Osteoblast (primary cell): ENCODE data around the gene SH3GL2. TPM values are rescaled to one million over a fixed set of nuclear protein-coding genes. Genes with fewer than 3 reads are reported as not detected.
A peak's percentile ranks its signal among the peaks of the same experiment; 100 is the strongest.

Experiments used
- DNase-seq: peaks from one replicate; pipeline ENCODE4 v3.0.0; 2011; ENCODE audit warnings: low spot score, mixed read lengths; ENCODE audit not compliant: insufficient read length; ENCODE audit errors: missing footprints
- H2AFZ ChIP-seq: 2 replicates; pipeline ENCODE4 v1.6.0; 2011; ENCODE audit warnings: mild to moderate bottlenecking, low read length
- H3K27ac ChIP-seq: 2 replicates; pipeline ENCODE4 v1.5.1; 2011; ENCODE audit warnings: mild to moderate bottlenecking, low read depth, low read length, moderate library complexity
- H3K27me3 ChIP-seq: 2 replicates; pipeline ENCODE4 v1.6.0; 2012; ENCODE audit warnings: mild to moderate bottlenecking, control low read depth, inconsistent platforms, low read length, moderate library complexity; ENCODE audit not compliant: insufficient read depth
- H3K36me3 ChIP-seq: 2 replicates; pipeline ENCODE4 v1.5.1; 2011; ENCODE audit warnings: mild to moderate bottlenecking, low read length, control low read depth, moderate library complexity; ENCODE audit not compliant: insufficient read depth
- H3K4me1 ChIP-seq: 2 replicates; pipeline ENCODE4 v1.5.1; 2011; ENCODE audit warnings: mild to moderate bottlenecking, low read length, control low read depth, moderate library complexity; ENCODE audit not compliant: insufficient read depth
- H3K4me2 ChIP-seq: 2 replicates; pipeline ENCODE4 v1.6.0; 2011; ENCODE audit warnings: mild to moderate bottlenecking, low read length; ENCODE audit not compliant: insufficient read depth
- H3K4me3 ChIP-seq: fragments of 200-600 bp; sonication (generic); 3 replicates; pipeline ENCODE4 v1.5.1; 2012; ENCODE audit warnings: mild to moderate bottlenecking, low read length, inconsistent platforms; ENCODE audit not compliant: insufficient read depth
- H3K79me2 ChIP-seq: 2 replicates; pipeline ENCODE4 v1.6.0; 2012; ENCODE audit warnings: mild to moderate bottlenecking, low read length, control low read depth, inconsistent platforms; ENCODE audit not compliant: insufficient read depth
- H3K9me3 ChIP-seq: 2 replicates; pipeline ENCODE4 v1.5.1; 2011; ENCODE audit warnings: low read depth, low read length, control low read depth
- H4K20me1 ChIP-seq: 2 replicates; pipeline ENCODE4 v1.6.0; 2012; ENCODE audit warnings: mild to moderate bottlenecking, low read length, control low read depth; ENCODE audit not compliant: insufficient read depth
- total RNA-seq: library from RNA; depleted of rRNA; stranded (reverse); fragments of >200 nt; gene quantifications from 2 replicates; pipeline ENCODE4 v1.2.3, GENCODE V29; 2012
- TF ChIP-seq, protein P1 (sequence below): IDR thresholded peaks from 2 replicates; pipeline ENCODE4 v1.5.1; 2011; ENCODE audit warnings: mild to moderate bottlenecking, low read depth, low read length, moderate library complexity; ENCODE audit errors: extremely low read depth

SH3GL2 gene
- total RNA-seq, 1 donor = under 0.01 TPM

DNA sequence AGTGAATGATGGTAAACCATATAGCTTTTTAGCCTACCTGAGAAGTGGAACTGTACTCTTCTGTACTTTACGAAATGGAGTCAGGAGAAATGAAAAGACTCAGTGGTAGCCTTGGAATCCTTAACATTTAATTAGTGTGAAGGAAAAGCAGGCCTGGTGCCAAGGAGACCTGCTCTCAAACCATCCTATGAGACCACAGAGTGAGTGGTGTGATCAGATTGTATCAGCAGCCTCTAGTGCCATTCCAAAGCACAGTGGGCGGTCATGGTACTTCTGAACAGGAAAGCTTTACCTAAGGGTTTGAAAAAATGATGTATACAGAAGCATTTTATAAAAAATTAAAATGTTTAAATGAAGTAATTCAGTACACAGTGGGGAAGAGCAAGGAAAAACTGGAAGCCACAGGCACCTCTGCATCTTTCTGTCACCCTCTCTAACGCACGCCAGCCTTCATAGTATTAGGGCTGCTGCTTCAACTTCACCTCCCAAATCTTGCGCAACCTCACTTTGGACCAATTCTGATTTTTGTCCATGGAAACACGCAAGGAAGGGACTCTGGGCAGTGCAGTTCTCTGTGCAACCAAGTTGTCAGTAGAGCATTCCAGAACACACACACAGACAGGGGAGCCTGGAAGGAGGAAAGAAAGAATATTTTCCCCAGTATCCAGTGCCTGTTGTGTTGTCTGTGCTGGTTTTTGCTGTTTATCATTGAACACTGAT, 203.7 kb downstream of the SH3GL2 start:
- Histone ChIP-seq H3K27ac (no peak overlapping the region), H3K36me3 (no peaks in the 10 kb centered on the region), H3K27me3 (no peaks in the 10 kb centered on the region), H3K9me3 (no peaks in the 10 kb centered on the region), H3K4me3 (no peak overlapping the region), H2AFZ (no peak overlapping the region), H4K20me1 (no peaks in the 10 kb centered on the region), H3K79me2 (no peaks in the 10 kb centered on the region), H3K4me1 (no peaks in the 10 kb centered on the region), H3K4me2 (no peak overlapping the region)
- no peak for DNase-seq
- TF ChIP-seq, protein P1, sequence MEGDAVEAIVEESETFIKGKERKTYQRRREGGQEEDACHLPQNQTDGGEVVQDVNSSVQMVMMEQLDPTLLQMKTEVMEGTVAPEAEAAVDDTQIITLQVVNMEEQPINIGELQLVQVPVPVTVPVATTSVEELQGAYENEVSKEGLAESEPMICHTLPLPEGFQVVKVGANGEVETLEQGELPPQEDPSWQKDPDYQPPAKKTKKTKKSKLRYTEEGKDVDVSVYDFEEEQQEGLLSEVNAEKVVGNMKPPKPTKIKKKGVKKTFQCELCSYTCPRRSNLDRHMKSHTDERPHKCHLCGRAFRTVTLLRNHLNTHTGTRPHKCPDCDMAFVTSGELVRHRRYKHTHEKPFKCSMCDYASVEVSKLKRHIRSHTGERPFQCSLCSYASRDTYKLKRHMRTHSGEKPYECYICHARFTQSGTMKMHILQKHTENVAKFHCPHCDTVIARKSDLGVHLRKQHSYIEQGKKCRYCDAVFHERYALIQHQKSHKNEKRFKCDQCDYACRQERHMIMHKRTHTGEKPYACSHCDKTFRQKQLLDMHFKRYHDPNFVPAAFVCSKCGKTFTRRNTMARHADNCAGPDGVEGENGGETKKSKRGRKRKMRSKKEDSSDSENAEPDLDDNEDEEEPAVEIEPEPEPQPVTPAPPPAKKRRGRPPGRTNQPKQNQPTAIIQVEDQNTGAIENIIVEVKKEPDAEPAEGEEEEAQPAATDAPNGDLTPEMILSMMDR = no peak

DNA sequence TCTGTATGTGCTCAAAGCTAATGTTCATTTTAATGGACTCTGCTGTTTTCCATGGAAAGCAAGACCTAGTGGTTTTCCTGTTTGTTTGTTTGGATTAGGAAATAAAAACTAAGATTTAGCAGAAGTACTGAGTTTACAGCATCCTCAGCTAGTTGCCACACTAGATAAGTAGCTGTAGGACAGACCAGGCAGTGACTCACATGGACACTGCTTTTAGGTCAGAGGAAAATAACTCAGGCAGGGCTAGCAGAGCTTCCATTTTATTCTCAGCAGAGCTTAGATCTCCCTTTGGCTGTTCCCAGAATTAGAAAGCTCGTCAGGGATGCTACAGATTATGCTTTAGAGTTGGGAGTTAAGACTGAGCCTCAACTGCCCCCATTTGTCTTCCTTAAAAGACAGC, 204.4 kb downstream of the SH3GL2 start:
- no peaks in the 10 kb centered on the region for H3K9me3 ChIP-seq
- no peaks in the 10 kb centered on the region for H3K36me3 ChIP-seq
- peaks cover under 1% of the 10 kb centered on the region for H3K27me3 ChIP-seq
- no peaks in the 10 kb centered on the region for H3K4me1 ChIP-seq
- no peaks in the 10 kb centered on the region for H4K20me1 ChIP-seq
- H3K27ac ChIP-seq = no peak overlapping the region
- TF ChIP-seq, protein P1 = no peak
- H2AFZ ChIP-seq = no peak overlapping the region
- peak; percentile 34 for DNase-seq
- H3K4me3 ChIP-seq = no peak overlapping the region
- H3K4me2 ChIP-seq = no peak overlapping the region
- no peaks in the 10 kb centered on the region for H3K79me2 ChIP-seq

DNA sequence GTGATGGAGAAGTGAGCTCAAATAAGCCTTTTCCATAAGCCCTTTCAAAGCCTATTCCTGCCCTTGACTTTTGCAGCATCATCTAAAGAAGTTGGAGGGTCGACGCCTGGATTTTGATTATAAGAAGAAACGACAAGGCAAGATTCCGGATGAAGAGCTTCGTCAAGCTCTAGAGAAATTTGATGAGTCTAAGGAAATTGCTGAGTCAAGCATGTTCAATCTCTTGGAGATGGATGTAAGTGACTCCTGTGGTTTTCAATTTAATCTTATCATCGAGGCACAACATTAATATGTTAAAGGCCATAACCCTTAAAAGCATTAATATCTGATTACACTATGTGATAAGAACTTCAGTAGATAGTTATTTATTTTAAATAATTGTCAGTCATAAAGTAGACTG, 210.4 kb downstream of the SH3GL2 start:
- no peaks in the 10 kb centered on the region for H3K4me1 ChIP-seq
- no peak overlapping the region for H3K4me3 ChIP-seq
- H4K20me1 ChIP-seq = no peaks in the 10 kb centered on the region
- H3K27ac ChIP-seq = no peak overlapping the region
- H3K9me3 ChIP-seq = no peaks in the 10 kb centered on the region
- H3K4me2 ChIP-seq = no peak overlapping the region
- TF ChIP-seq, protein P1 = no peak
- H3K79me2 ChIP-seq = no peaks in the 10 kb centered on the region
- H3K36me3 ChIP-seq = no peaks in the 10 kb centered on the region
- DNase-seq = no peak
- H3K27me3 ChIP-seq = peaks cover 5% of the 10 kb centered on the region
- no peak overlapping the region for H2AFZ ChIP-seq

DNA sequence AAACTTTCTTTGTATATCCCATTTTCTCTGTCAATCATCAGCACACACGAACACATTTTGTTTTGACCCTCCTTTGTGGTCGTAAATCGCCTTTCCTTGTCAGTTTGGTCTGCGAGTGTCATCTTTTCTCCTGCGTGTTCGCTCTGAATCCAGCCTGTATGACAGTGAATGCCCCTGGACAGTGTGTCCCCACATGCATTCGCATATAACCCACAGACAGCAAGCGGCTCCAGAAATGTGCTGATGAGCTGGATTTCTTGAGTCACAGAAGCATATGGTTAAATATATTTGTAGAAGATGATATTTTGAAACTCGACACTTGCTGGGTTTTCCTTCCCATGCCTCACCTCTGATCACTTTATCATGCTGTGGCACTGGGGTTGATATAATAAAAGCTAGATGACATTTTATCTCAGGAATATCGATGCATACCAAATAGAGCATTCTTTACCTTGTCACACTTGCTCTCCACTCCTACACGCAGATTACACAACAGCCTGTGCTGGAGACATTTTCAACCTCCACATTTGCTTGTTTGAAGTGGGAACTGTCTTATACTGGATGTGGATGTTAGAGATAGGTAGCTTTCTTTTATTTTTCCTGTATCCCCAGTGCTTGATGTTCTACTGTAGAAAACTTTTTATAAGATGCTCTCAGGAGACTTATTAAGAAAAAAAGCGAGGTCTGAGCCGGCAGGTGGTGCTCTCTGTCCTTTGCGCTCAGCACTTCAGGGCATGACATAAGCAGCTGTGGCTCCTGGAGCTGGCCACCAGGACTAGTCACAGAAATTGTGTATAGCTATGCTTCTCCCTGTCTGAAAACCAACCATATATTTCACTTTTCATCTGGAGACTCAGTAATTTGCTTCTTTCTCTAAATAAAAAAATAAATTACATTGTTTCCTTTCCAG, 215.1 kb downstream of the SH3GL2 start:
- Histone ChIP-seq H3K9me3 (no peaks in the 10 kb centered on the region), H3K4me1 (peaks cover 6% of the 10 kb centered on the region), H3K36me3 (no peaks in the 10 kb centered on the region), H4K20me1 (no peaks in the 10 kb centered on the region), H3K4me2 (no peak overlapping the region), H2AFZ (no peak overlapping the region), H3K4me3 (no peak overlapping the region), H3K27me3 (peaks cover 5% of the 10 kb centered on the region), H3K79me2 (no peaks in the 10 kb centered on the region), H3K27ac (no peak overlapping the region)
- TF ChIP-seq, protein P1 = peak; percentile 19
- DNase-seq = peak; percentile 43
